CD4-positive, alpha-beta T cell (primary cell): ENCODE measurements around the gene SETD3. TPM values are rescaled to one million over a fixed set of nuclear protein-coding genes. Genes with fewer than 3 reads are reported as not detected.

Source experiments
- ATAC-seq: fragments of 200-7000 bp; cut with Tn5 transposase; one replicate; pipeline ENCODE4 v1.10.0; 2022; ENCODE audit warnings: mild to moderate bottlenecking; ENCODE audit not compliant: poor library complexity
- CTCF ChIA-PET: fragments of 350-600 bp; sonication (Branson Sonifier 250); formaldehyde crosslinking; loops from one replicate; lab custom pipeline; 2021; ENCODE audit warnings: antibody characterized with exemption, inconsistent platforms; lab: Charles Lee
- POLR2A ChIA-PET: fragments of 350-600 bp; sonication (Branson Sonifier 250); formaldehyde crosslinking; loops from one replicate; lab custom pipeline; 2021; ENCODE audit warnings: antibody characterized with exemption, inconsistent platforms; lab: Charles Lee
- DNase-seq, 14 experiments: peaks; one replicate each; pipeline ENCODE4 v3.0.0-alpha.2; 2013 to 2020; ENCODE audit warnings: mixed read lengths in 2 of 14
- H3K27ac ChIP-seq, 2 donors: one replicate each; pipeline versions ENCODE4 v1.5.1 to v1.7.0; 2013; ENCODE audit warnings: low read length in 2 of 2, low read depth in 1 of 2, mild to moderate bottlenecking in 1 of 2
- H3K27me3 ChIP-seq, 2 experiments: 1 replicate in 1 of 2; 2 replicates in 1 of 2; pipeline versions ENCODE4 v1.6.1 to v1.7.0; 2013; ENCODE audit warnings: low read length in 2 of 2, control low read depth in 1 of 2, mild to moderate bottlenecking in 1 of 2, moderate library complexity in 1 of 2; ENCODE audit not compliant: insufficient read depth in 2 of 2, control insufficient read depth in 1 of 2
- H3K36me3 ChIP-seq: one replicate; pipeline ENCODE4 v1.6.1; 2013; ENCODE audit warnings: low read length, control low read depth; ENCODE audit not compliant: insufficient read depth
- H3K4me1 ChIP-seq: one replicate; pipeline ENCODE4 v1.6.1; 2013; ENCODE audit warnings: low read length, control low read depth; ENCODE audit not compliant: insufficient read depth
- H3K4me3 ChIP-seq: one replicate; pipeline ENCODE4 v1.5.1; 2013; ENCODE audit warnings: mild to moderate bottlenecking, low read length, moderate library complexity
- H3K9me3 ChIP-seq, 2 experiments: 1 replicate in 1 of 2; 2 replicates in 1 of 2; pipeline versions ENCODE4 v1.6.1 to v1.7.0; 2013; ENCODE audit warnings: low read length in 2 of 2, mild to moderate bottlenecking in 2 of 2, control low read depth in 1 of 2, moderate library complexity in 1 of 2; ENCODE audit not compliant: control insufficient read depth in 1 of 2, insufficient read depth in 1 of 2
- H3K27ac Mint-ChIP-seq: one replicate; pipeline ENCODE4 v1.8.0; 2020; ENCODE audit warnings: mixed read lengths
- H3K27me3 Mint-ChIP-seq: one replicate; pipeline ENCODE4 v1.8.0; 2021; ENCODE audit warnings: mixed read lengths
- H3K36me3 Mint-ChIP-seq: one replicate; pipeline ENCODE4 v1.8.0; 2021; ENCODE audit warnings: low read depth, mixed read lengths
- H3K4me1 Mint-ChIP-seq: one replicate; pipeline ENCODE4 v1.8.0; 2021; ENCODE audit warnings: low read depth, mixed read lengths
- H3K4me3 Mint-ChIP-seq: one replicate; pipeline ENCODE4 v1.8.0; 2020; ENCODE audit warnings: mild to moderate bottlenecking, mixed read lengths
- H3K9me3 Mint-ChIP-seq: one replicate; pipeline ENCODE4 v1.8.0; 2020; ENCODE audit warnings: mixed read lengths
- CTCF ChIP-seq: fragments of 200-600 bp; IDR thresholded peaks from one replicate; pipeline ENCODE4 v1.8.0; 2022; ENCODE audit warnings: antibody characterized with exemption, mild to moderate bottlenecking
- intact Hi-C, 2 experiments: fragments of 100-400 bp; cut with DNase I in 1 of 2; cut with micrococcal nuclease in 1 of 2; formaldehyde crosslinking; loops; one replicate each; pipeline versions ENCODE4 v1.15.1 to v1.9.0; 2023 to 2025; cut with DNase I, micrococcal nuclease
- total RNA-seq, 174 experiments: library from RNA in 2 of 174; stranded (reverse) in 2 of 174; gene quantifications; one replicate each; pipeline ENCODE4 v1.2.3 and lab custom pipeline; 2021 to 2026

The SETD3 gene
- total RNA-seq, 2 experiments from 2014 or later, result 46.1 to 51.4 TPM

GRCh38 chr14:99387880-99388279, 92.8 kb downstream of the SETD3 start:
- TF ChIP-seq CTCF, result no peak
- Histone ChIP-seq H3K36me3 (no peaks in the 10 kb centered on the region), H3K4me3 (peak overlapping the region; percentile 9), H3K27ac (no peak overlapping the region), H3K9me3 (no peaks in the 10 kb centered on the region), H3K4me1 (peaks cover 18% of the 10 kb centered on the region), H3K27me3 (peaks cover 5 to 8% of the 10 kb centered on the region in 2 experiments)
- Mint-ChIP-seq H3K9me3 (no peaks in the 10 kb centered on the region), H3K4me3 (no peak overlapping the region), H3K27me3 (peaks cover 15% of the 10 kb centered on the region), H3K27ac (no peak overlapping the region), H3K4me1 (peaks cover 21% of the 10 kb centered on the region), H3K36me3 (no peaks in the 10 kb centered on the region)
- ChIA-PET CTCF (interaction anchor here (1.7 kb wide), 1 partner anchor 27 kb away, joined by 8 read pairs; no protein-coding TSS in a partner anchor), POLR2A (no interaction called here)
- ATAC-seq, result no peak
- peak in 1 of 14 experiments; percentile 18 for DNase-seq
- intact Hi-C loops, result no loop called here

GRCh38 chr14:99384450-99385417, 95.9 kb downstream of the SETD3 start:
- CTCF ChIA-PET, result no interaction called here

More at GRCh38 chr14:99384450-99385417, 95.9 kb downstream of the SETD3 start:
- Histone ChIP-seq H3K27ac (no peak overlapping the region), H3K4me3 (no peak overlapping the region), H3K27me3 (peaks cover 8 to 14% of the 10 kb centered on the region in 2 experiments), H3K9me3 (peaks cover 0 to 4% of the 10 kb centered on the region in 2 experiments), H3K36me3 (no peaks in the 10 kb centered on the region), H3K4me1 (peaks cover 17% of the 10 kb centered on the region)
- Mint-ChIP-seq H3K4me1 (peaks cover 15% of the 10 kb centered on the region), H3K9me3 (no peaks in the 10 kb centered on the region), H3K27me3 (peaks cover 27% of the 10 kb centered on the region), H3K36me3 (no peaks in the 10 kb centered on the region), H3K27ac (no peak overlapping the region), H3K4me3 (no peak overlapping the region)
- ATAC-seq (no peak), DNase-seq (no peak)
- POLR2A ChIA-PET, result no interaction called here
- TF ChIP-seq CTCF, result no peak
- intact Hi-C loops, result no loop called here
